Skin epidermis (tissue), 12 donors: ENCODE measurements around the gene EPS8L2.

ENCODE experiments used
- H3K27ac ChIP-seq, 21 experiments: fragments of 200-600 bp; sonication (generic) in 11 of 21; one replicate each; pipeline ENCODE4 v1.5.0; 2020; ENCODE audit warnings: mild to moderate bottlenecking in 3 of 21, inconsistent platforms in 2 of 21, moderate library complexity in 2 of 21
- H3K4me3 ChIP-seq, 7 experiments: fragments of 200-600 bp; sonication (generic) in 2 of 7; one replicate each; pipeline ENCODE4 v1.5.0; 2020; ENCODE audit warnings: inconsistent platforms in 2 of 7, mild to moderate bottlenecking in 2 of 7, moderate library complexity in 1 of 7

Gene EPS8L2

DNA sequence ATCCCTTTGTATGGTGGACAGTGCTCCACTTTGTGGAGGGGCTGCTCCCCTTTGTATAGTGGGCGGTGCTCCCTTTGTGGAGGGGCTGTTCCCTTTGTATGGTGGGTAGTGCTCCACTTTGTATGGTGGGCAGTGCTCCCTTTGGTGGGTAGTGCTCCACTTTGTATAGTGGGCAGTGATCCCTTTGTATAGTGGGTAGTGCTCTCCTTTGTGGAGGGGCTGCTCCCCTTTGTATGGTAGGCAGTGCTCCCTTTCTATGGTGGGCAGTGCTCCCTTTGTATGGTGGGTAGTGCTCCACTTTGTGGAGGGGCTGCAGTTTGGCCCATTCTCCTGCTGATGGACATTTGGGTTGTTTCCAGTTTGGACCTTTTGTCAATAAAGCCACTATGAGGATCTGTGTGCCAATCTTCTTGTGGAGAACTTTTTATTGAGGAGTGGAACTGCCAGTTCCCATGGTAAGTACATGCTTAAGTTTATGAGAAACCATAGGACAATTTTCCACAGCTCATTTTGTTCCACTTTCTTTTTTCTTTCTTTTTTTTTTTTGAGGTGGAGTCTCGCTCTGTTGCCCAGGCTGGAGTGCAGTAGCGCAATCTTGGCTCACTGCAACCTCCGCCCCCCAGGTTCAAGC lies 36.7 kb downstream of the EPS8L2 start:
- H3K4me3 ChIP-seq = no peak overlapping the region
- no peak overlapping the region for H3K27ac ChIP-seq

DNA sequence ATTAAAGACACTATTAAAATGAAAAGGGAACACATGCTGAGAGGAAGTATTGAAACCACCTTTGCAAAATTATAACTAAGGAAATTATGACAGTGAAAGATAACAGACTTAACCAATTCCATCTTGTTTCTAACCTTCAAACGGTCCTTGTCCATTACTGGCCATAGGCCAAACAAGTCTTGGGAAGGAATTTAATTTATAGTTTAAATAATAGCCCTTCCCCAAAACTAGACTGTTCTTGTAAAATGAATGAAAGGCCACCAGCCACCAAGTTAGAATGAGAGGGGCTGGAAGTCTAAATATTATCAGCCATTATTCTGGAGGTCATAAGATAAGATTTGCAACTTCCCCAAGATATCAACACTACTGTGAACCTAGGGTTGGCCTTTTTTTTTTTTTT lies 39.4 kb downstream of the EPS8L2 start:
- no peak overlapping the region for H3K4me3 ChIP-seq
- no peak overlapping the region for H3K27ac ChIP-seq

DNA sequence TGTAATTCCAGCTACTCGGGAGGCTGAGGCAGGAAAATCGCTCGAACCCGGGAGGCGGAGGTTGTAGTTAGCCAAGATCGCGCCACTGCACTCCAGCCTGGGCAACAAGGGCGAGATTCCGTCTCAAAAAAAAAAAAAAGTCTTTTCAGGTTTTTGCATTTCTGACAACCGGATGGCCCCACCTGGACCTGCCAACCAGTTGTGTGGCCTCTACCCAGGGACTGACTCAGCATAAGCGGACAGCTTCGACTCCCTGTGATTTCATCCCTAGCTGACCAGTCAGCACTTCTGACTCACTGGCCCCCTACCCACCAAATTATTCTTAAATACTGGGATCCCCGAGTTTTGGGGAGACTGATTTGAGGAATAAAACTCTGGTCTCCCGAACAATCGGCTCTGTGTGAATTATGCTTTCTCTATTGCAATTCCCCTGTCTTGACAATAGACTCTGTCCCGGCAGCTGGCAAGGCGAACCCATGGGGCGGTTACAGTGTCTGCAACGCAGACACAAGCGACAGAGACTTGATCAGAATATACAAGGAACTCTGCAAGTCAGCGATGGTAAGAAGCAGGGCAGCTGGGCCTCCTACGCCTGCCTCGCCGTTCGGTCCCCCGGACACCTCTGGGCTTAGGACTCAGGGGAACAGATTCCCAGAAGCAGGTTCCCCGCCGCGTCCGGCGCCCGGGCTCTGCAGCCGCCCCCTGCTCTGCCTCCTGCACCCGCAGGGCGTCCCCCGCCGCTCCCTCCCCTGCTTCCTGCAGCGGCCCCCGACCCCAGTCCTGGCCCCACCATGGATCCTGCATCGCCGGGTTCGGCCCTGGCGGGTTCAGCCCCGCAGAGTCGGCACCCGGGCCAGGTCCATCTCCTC lies 40.5 kb downstream of the EPS8L2 start:
- H3K27ac ChIP-seq = peak overlapping the region in 19 of 21 experiments; percentile 17 to 93 (median 84)
- H3K4me3 ChIP-seq = peak overlapping the region; percentile 81 to 98 (median 96)

DNA sequence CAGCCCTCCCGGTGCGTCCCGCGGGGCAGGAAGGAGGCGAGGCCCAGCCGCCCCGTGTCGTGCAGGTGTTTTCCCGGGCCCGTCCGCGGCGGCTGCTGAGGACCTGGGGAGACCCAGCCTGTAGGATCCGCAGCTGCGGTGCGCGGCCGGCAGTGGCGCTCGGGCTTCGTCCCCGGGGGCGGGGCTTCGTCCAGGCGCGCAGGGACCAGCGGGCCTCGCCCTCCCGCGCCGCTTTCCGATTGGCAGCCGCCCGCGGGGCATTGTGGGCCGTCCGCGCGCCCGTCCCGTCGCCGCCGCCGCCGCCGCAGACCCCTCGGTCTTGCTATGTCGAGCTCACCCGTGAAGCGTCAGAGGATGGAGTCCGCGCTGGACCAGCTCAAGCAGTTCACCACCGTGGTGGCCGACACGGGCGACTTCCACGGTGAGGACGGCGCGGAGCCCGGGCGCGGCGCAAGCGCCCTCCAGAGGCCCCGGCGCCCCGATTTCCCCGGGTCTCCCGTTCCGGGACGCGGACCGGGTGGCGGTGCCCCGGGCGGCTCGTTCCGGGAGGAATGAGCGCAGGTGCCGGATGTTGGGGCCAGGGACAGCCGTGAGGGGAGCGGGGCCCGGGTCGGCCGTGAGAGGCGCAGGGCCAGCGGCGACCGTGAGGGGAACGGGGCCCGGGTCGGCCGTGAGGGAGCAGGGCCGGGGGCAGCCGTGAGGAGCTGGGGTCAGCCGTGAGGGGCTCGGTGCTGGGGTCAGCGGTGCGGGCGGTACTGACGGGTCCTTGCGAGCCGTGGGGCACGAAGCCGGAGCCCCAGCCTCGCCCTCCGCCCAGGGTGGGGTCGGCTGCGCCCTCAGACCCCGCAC lies 41.4 kb downstream of the EPS8L2 start, which contains the start of gene TALDO1:
Gene TALDO1, plus strand, starts transcription at position 307 of the 849 bp plus-strand sequence. Its CDS starts 18 bp downstream, at position 325.
- Histone ChIP-seq H3K27ac (peak within 1 kb of the TSS; percentile 43 to 94 (median 86)), H3K4me3 (peak within 1 kb of the TSS; percentile 81 to 98 (median 96))

DNA sequence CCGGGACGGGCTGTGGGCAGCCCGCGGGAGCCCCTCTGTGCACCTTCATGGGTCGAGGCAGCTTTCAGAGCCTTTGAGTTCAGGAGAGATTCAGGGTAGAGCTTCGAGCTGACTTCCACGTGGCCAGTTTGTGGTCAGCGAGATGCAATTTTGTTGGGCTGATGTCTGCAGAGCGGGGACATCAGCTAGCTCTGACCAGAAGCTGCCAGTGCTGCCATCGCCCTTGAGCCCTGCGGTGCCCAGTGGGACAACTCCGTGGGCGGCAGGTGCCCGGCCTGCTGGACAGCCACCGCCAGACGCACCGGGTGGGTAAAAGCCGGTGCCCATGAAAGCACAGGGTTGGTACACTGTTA lies 42.0 kb downstream of the EPS8L2 start:
- Histone ChIP-seq H3K27ac (peak overlapping the region in 20 of 21 experiments; percentile 72 to 94 (median 86)), H3K4me3 (peak overlapping the region; percentile 81 to 98 (median 96))

DNA sequence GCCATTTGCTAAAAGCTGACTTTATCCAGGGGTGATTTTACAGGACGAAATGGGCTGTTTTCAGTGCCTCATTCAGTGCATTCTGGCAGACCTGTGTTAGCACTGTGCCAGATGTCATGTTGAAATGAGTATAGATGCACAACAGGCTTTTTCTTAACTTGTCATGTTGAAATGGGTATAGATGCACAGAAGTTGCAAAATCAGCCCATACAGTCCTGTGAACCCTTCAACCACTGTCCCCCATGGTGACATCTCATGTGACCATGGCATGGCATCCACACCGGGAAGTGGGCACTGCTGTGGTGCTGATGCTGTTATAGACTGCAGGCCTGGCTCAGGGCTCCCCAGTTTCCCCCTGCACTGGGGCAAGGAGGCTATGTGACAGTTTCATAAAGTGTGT lies 43.7 kb downstream of the EPS8L2 start:
- Histone ChIP-seq H3K4me3 (no peak overlapping the region), H3K27ac (peak overlapping the region in 2 of 21 experiments; percentile 15 to 94)

DNA sequence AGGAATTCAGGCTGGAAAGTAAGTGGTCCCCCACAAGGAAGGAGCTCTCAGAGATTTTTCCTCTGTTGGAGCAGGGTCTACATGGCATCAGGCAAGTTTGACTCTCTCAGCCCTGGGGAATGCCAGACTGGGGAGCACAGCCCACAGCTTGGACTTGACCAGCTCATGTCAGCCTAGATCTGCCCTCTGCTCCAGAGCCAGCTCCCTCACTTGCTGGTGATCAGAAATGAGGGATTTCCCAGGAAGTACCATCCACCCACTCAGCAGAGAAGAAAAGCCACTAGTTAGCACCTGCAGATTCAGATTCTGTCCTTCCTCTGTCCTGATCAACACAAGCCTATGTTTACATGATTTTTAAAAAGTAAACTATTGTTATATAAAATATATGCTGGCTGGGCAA lies 54.2 kb downstream of the EPS8L2 start:
- Histone ChIP-seq H3K27ac (no peak overlapping the region), H3K4me3 (no peak overlapping the region)

DNA sequence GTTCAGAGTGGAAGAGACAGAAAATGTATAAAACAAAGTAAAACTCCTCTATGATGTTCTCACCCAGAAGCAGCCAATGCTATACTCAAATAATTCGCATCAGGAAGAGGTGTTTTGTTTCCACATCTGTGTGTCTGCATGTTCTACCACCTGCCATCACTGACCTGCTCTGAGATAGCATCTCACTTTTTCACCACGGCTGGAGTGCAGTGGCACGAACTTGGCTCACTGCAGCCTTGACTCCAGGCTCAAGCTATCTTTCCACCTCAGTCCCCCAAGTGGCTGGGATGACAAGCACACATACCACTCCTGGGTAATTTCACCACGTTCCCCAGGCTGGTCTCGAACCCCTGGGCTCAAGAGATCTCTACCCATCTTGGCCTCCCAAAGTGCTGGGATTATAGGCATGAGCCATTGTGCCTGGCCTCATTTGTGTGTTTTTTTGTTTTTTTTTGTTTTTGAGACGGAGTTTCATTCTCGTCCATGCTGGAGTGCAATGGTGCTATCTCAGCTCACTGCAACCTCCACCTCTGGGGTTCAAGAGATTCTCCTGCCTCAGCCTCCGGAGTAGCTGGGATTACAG lies 55.6 kb downstream of the EPS8L2 start:
- H3K27ac ChIP-seq = peak overlapping the region in 1 of 21 experiments; percentile 63
- no peak overlapping the region for H3K4me3 ChIP-seq

DNA sequence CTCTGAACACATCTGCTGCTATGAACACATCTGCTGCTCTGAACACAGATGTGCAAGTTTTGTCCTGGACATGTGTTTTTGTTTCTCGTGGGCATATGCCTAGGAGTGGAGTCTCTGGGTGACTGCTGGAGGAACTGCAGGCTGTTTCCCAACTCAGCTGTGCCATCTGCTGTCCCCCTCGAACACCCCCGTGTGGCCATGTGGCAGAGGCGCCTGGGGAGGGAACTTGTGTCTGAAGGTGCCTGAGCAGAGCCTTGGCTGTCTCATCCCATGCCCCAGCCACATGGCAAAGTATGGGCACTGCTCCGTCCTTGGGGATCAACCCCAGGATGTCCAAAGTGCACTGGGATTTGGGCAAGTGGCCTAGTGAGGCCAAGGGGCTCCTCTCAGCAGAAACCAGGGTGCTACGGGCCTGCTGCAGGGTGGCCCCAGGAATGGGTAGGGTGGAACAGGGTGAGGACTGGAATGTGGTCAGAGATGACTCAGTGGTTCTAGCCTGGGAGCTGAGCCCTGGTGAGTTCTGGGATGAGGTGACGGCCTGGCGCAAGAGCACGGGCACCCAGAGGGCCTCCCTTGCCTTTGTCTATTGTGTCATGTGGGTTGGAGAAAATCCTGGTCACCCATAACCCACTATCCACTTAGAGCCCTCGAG lies 56.5 kb downstream of the EPS8L2 start:
- Histone ChIP-seq H3K4me3 (no peak overlapping the region), H3K27ac (peak overlapping the region in 18 of 21 experiments; percentile 5 to 69 (median 32))

DNA sequence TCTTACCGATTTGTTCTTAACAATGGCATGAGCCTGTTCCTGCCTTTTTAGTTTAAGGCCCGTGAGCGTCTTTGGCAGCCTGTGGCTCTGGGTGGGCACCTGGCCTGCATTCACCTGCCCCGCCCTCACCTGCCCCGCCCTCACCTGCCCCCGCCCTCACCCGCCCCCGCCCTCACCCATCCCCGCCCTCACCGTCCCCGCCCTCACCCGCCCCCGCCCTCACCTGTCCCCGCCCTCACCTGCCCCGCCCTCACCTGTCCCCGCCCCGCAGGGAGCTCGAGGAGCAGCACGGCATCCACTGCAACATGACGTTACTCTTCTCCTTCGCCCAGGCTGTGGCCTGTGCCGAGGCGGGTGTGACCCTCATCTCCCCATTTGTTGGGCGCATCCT lies 57.0 kb downstream of the EPS8L2 start:
- peak overlapping the region in 19 of 21 experiments; percentile 7 to 69 (median 47) for H3K27ac ChIP-seq
- no peak overlapping the region for H3K4me3 ChIP-seq

DNA sequence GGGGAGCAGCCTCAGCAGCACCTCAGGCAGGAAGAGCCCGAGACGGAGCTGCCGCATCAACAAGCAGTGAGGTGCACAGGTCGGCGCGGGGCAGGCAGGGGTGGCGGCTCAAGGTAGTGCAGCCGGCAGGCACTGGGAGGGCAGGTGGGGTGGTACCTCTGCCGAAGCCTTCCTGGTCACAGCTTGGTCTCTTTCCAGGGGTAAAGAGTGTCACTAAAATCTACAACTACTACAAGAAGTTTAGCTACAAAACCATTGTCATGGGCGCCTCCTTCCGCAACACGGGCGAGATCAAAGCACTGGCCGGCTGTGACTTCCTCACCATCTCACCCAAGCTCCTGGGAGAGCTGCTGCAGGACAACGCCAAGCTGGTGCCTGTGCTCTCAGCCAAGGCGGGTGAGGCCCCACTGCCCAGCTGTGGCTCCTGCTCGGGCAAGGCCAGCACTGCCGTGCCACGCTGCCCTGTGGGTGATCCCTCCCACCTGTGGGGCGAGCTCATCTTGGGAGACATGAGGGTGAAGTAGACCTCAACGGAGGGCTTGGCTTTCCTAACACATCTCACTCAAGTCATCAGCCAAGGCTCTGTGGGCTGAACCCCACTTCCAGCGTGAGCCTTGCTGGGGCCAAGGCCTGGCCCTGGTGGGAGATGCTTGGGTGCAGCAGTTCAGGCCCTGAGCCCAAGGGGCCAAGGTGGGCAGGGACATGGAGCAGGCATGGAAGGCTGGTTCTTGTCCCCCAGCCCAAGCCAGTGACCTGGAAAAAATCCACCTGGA lies 57.7 kb downstream of the EPS8L2 start:
- no peak overlapping the region for H3K4me3 ChIP-seq
- H3K27ac ChIP-seq = peak overlapping the region in 10 of 21 experiments; percentile 2 to 57 (median 44)

DNA sequence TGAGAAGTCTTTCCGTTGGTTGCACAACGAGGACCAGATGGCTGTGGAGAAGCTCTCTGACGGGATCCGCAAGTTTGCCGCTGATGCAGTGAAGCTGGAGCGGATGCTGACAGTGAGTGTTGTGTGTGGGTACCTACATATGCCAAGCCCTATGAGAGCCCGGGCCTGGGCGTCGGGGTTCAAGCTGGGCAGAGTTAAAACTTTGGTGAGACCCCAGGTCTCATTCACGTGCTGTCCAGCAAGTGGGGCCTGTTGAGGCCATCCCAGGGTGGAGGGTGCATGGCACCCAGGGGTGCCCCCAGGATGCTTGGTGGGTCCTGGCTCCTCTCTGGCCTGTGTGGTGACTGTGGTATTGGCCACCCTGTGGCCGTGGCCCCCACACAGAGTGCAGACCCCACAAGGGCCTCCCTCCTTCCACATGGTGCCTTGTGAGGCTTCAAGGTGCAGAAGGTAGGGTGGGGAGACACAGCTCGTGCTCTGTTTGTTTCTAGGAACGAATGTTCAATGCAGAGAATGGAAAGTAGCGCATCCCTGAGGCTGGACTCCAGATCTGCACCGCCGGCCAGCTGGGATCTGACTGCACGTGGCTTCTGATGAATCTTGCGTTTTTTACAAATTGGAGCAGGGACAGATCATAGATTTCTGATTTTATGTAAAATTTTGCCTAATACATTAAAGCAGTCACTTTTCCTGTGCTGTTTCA lies 58.4 kb downstream of the EPS8L2 start:
- peak overlapping the region in 3 of 21 experiments; percentile 2 to 56 (median 32) for H3K27ac ChIP-seq
- no peak overlapping the region for H3K4me3 ChIP-seq

DNA sequence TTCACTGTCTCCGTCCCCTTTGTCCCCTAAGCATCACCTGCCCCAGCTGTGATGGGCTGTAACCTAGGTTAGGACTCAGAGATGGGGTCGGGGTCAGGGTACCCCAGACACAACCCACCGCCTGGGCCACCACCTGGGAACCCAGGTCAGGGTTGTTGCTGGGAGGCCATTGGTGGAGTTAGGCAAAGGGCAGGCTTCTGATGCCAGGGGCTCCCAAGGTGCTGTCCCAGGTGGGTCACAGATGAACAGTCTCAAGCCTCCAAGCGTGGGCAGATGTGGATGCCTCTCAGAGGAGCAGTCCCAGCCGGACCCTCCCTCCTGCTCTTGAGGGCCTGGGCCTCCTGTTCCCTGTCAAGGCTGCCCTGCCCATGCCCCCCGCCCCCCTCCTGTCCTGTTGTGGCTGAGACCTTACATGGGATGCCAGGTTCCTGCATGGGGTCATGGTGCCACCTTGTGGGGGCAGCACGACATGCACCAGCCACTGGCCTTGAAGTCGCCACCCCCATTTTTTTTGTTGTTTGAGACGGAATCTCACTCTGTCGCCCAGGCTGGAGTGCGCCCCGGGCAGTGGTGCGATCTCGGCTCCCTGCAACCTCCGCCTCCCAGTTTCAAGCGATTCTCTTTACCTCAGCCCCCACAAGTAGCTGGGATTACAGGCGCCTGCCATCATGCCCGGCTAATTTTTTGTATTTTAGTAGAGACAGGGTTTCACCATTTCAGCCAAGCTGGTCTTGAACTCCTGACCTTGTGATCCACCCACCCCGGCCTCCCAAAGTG lies 59.2 kb downstream of the EPS8L2 start:
- Histone ChIP-seq H3K27ac (no peak overlapping the region), H3K4me3 (no peak overlapping the region)

DNA sequence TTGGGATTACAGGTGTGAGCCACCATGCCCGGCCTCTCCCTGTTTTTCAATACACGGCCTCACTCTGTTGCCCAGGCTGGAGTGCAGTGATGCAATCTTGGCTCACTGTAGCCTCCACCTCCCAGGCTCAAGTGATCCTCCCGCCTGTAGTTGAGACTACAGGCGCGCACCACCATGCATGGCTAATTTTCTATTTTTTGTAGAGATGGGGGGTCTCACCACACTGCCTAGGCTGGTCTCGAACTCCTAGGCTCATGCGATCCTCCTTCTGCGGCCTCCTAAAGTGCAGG lies 59.7 kb downstream of the EPS8L2 start:
- H3K4me3 ChIP-seq = no peak overlapping the region
- H3K27ac ChIP-seq = no peak overlapping the region

DNA sequence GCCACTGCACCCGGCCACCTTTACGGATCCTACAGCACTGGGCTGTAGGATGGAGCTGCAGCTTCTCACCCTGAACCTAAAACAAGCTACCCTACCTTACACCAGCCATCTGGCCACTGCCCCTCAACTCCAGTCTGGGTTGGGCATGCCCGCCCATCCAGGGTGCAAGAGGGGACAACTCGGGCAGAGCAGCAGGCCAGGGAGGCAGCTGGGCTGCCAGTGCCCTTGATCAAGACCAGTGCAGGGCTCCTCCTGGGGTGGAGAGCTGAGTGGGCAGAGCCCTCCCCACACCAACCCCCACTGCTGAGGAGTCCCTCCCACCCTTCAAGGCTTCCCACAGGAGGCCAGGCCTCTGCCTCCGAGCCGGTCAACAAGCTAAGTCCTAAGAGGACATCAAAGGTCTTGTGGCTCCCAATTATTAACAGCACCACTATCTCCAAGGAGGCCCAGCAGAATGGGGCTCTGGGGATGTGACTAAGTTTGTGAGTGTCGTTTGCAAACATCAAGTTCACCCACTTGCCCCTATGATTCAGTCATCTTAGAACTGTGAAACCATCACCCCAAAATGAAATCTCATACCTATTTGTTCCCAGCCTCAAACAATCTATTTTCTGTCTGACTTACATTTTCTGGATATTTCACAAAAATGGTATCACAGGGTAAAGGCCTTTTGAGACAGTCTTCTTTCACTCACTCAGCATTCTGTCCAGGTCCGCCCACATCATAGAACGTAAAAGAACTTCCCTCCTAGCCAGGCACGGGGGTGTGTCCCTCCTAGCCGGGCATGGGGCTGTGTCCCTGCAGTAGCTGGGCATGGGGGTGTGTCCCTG lies 60.3 kb downstream of the EPS8L2 start:
- Histone ChIP-seq H3K27ac (no peak overlapping the region), H3K4me3 (no peak overlapping the region)

DNA sequence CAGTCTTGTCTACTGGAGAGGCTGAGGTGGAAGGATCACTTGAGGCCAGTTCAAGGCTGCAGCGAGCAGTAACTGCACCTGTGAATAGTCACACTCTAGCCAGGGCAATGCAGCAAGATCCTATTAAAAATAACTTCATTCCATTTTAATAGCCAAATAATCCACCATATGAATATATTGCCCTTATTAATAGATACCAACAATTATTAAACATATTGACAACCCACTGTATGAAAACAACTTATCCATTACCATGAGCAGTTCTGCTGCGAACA lies 60.8 kb downstream of the EPS8L2 start:
- H3K27ac ChIP-seq = no peak overlapping the region
- H3K4me3 ChIP-seq = no peak overlapping the region

DNA sequence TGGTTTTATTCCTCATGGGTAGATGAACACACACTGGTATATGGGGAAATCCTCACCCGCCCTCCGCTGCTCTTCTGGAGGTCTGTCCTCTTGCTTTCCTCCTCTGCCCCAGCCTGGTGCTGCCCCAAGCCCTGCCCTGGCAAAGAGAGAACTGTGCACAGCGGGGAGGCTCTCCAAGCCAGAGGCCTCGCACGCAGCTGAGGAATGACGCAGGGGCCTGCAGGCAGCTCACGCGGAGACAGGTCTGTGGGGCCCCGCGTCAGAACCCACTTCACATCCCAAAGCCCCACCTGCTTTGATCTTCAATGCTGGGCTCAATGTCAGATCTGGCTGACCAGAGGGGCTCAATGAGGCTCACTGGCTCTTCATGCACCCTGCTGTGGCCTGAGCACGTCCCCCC lies 61.2 kb downstream of the EPS8L2 start:
- Histone ChIP-seq H3K27ac (no peak overlapping the region), H3K4me3 (no peak overlapping the region)
